OCI-LY7 (cell line): ENCODE results near the gene SETD3. TPM values are rescaled to one million over a fixed set of nuclear protein-coding genes. Genes with fewer than 3 reads are reported as not detected.

ENCODE experiments used
- BruUV-seq: library from RNA; stranded (reverse); fragments of 400-500 nt; replicated peaks from 2 replicates; lab custom pipeline; 2021; lab: Mats Ljungman, UMichigan
- CTCF ChIA-PET: fragments of 300-600 bp; sonication (Branson Sonifier 250); formaldehyde crosslinking; loops from one replicate; lab custom pipeline; 2022; ENCODE audit warnings: antibody characterized with exemption; ENCODE audit not compliant: unreplicated experiment; lab: Charles Lee
- POLR2A ChIA-PET: fragments of 300-600 bp; sonication (Branson Sonifier 250); formaldehyde crosslinking; loops from one replicate; lab custom pipeline; 2022; ENCODE audit warnings: antibody characterized with exemption; lab: Charles Lee
- DNase-seq: peaks from one replicate; pipeline ENCODE4 v3.0.0-alpha.2; 2015; ENCODE audit warnings: low spot score
- H2AFZ ChIP-seq: fragments of 200-600 bp; sonication (generic), shearing (Covaris generic); 2 replicates; pipeline ENCODE4 v1.6.1; 2014; ENCODE audit warnings: mild to moderate bottlenecking, antibody characterized with exemption, low read length, moderate library complexity
- H3K27ac ChIP-seq: fragments of 200-600 bp; sonication (generic); 2 replicates; pipeline ENCODE4 v1.5.1; 2014; ENCODE audit warnings: mixed run types, low read depth, mild to moderate bottlenecking, moderate library complexity, low read length, inconsistent platforms; ENCODE audit not compliant: poor library complexity, severe bottlenecking
- H3K36me3 ChIP-seq: fragments of 200-600 bp; sonication (generic); 2 replicates; pipeline ENCODE4 v1.6.1; 2014; ENCODE audit warnings: mild to moderate bottlenecking, antibody characterized with exemption, low read length, moderate library complexity, mixed read lengths; ENCODE audit not compliant: insufficient read depth
- H3K4me1 ChIP-seq: fragments of 200-600 bp; sonication (generic); 2 replicates; pipeline ENCODE4 v1.5.1; 2014; ENCODE audit warnings: mild to moderate bottlenecking, low read length; ENCODE audit not compliant: insufficient read depth, poor library complexity, severe bottlenecking
- H3K4me2 ChIP-seq: fragments of 200-600 bp; sonication (generic); 2 replicates; pipeline ENCODE4 v1.6.1; 2014; ENCODE audit warnings: mild to moderate bottlenecking, low read length
- H3K4me3 ChIP-seq: fragments of 200-600 bp; sonication (generic); 2 replicates; pipeline ENCODE4 v1.5.1; 2014; ENCODE audit warnings: mild to moderate bottlenecking, low read depth, low read length; ENCODE audit not compliant: poor library complexity, severe bottlenecking
- H3K79me2 ChIP-seq: fragments of 200-600 bp; sonication (generic); 2 replicates; pipeline ENCODE4 v1.6.1; 2016; ENCODE audit warnings: low read depth, mild to moderate bottlenecking, low read length, moderate library complexity, mixed read lengths; ENCODE audit not compliant: insufficient read depth
- H3K9me2 ChIP-seq: fragments of 200-600 bp; sonication (generic); 2 replicates; pipeline ENCODE4 v1.6.1; 2016; ENCODE audit warnings: mild to moderate bottlenecking, low read length, mixed read lengths; ENCODE audit not compliant: insufficient read depth
- H3K9me3 ChIP-seq: fragments of 200-600 bp; sonication (generic); 2 replicates; pipeline ENCODE4 v1.6.1; 2014; ENCODE audit warnings: mild to moderate bottlenecking, mixed run types, low read length, mixed read lengths
- H4K20me1 ChIP-seq: fragments of 200-600 bp; sonication (generic); 2 replicates; pipeline ENCODE4 v1.6.1; 2014; ENCODE audit warnings: mild to moderate bottlenecking, antibody characterized with exemption, low read length, moderate library complexity, mixed read lengths; ENCODE audit not compliant: insufficient read depth
- CTCF ChIP-seq: fragments of 200-600 bp; sonication (generic); conservative IDR thresholded peaks from 2 replicates; pipeline ENCODE4 v1.5.1; 2014; ENCODE audit warnings: mild to moderate bottlenecking, antibody characterized with exemption, low read length, moderate library complexity, mixed read lengths
- EZH2phosphoT487 ChIP-seq: fragments of 200-600 bp; sonication (generic); IDR thresholded peaks from 2 replicates; pipeline ENCODE4 v1.6.1; 2018; ENCODE audit warnings: low read depth, borderline replicate concordance, mild to moderate bottlenecking, mixed run types, antibody characterized with exemption, low read length, moderate library complexity, mixed read lengths
- intact Hi-C: fragments of 100-400 bp; cut with micrococcal nuclease; formaldehyde crosslinking; loops from one replicate; pipeline ENCODE4 v1.10.0; 2022; ENCODE audit not compliant: unreplicated experiment
- total RNA-seq, 2 experiments: library from RNA; depleted of rRNA in 1 of 2; stranded (reverse); fragments of >200 nt in 1 of 2; shearing (Covaris generic) in 1 of 2; gene quantifications; 2 replicates each; pipeline ENCODE4 v1.2.3, GENCODE V29; 2014 to 2022

SETD3 gene
- total RNA-seq, 2 experiments from 2014 or later = 42.4 to 65.5 TPM

GRCh38 chr14:99519931-99520421, 39.3 kb upstream of the SETD3 start:
- ChIA-PET CTCF (no interaction called here), POLR2A (no interaction called here)
- no peaks in the 10 kb centered on the region for H3K9me3 ChIP-seq
- intact Hi-C loops = loop anchor here (2.0 to 5.0 kb wide), 2 partner anchors 167 to 212 kb away; no protein-coding TSS in a partner anchor
- no peaks in the 10 kb centered on the region for H3K4me1 ChIP-seq
- H3K4me2 ChIP-seq = no peak overlapping the region
- H4K20me1 ChIP-seq = no peaks in the 10 kb centered on the region
- no TSS peak for BruUV-seq
- DNase-seq = no peak
- H3K27ac ChIP-seq = no peak overlapping the region
- no peaks in the 10 kb centered on the region for H3K36me3 ChIP-seq
- H3K79me2 ChIP-seq = no peaks in the 10 kb centered on the region
- H3K9me2 ChIP-seq = no peaks in the 10 kb centered on the region
- H2AFZ ChIP-seq = no peak overlapping the region
- TF ChIP-seq EZH2phosphoT487 (no peak), CTCF (no peak)
- H3K4me3 ChIP-seq = no peak overlapping the region

GRCh38 chr14:99519347-99519881, 38.8 kb upstream of the SETD3 start:
- H4K20me1 ChIP-seq = no peaks in the 10 kb centered on the region
- no peak overlapping the region for H3K4me2 ChIP-seq
- no peaks in the 10 kb centered on the region for H3K9me3 ChIP-seq
- no peaks in the 10 kb centered on the region for H3K36me3 ChIP-seq
- no peaks in the 10 kb centered on the region for H3K9me2 ChIP-seq
- no TSS peak for BruUV-seq
- ChIA-PET CTCF (no interaction called here), POLR2A (no interaction called here)
- H3K4me3 ChIP-seq = no peak overlapping the region
- no peak overlapping the region for H2AFZ ChIP-seq
- no peaks in the 10 kb centered on the region for H3K4me1 ChIP-seq
- DNase-seq = no peak
- H3K27ac ChIP-seq = no peak overlapping the region
- intact Hi-C loops = loop anchor here (2.0 to 5.0 kb wide), 2 partner anchors 167 to 213 kb away; no protein-coding TSS in a partner anchor
- no peaks in the 10 kb centered on the region for H3K79me2 ChIP-seq
- TF ChIP-seq CTCF = no peak
- TF ChIP-seq EZH2phosphoT487 = no peak
